Esophagus (tissue), 2 donors: Measurements from ENCODE around the gene SH3PXD2A. TPM values are rescaled to one million over a fixed set of nuclear protein-coding genes. Genes with fewer than 3 reads are reported as not detected.

Experiments
- H3K27ac ChIP-seq, 2 donors: one replicate each; pipeline ENCODE4 v1.5.1; 2013; ENCODE audit warnings: low read depth in 2 of 2, mild to moderate bottlenecking in 2 of 2, inconsistent platforms in 1 of 2, low read length in 1 of 2, moderate library complexity in 1 of 2
- H3K27me3 ChIP-seq, 2 donors: one replicate each; pipeline ENCODE4 v1.6.1; 2013; ENCODE audit warnings: low read length in 2 of 2, control low read depth in 1 of 2, mild to moderate bottlenecking in 1 of 2; ENCODE audit not compliant: insufficient read depth in 2 of 2, control insufficient read depth in 1 of 2
- H3K36me3 ChIP-seq, 2 donors: one replicate each; pipeline ENCODE4 v1.6.1; 2013; ENCODE audit warnings: low read length in 1 of 2; ENCODE audit not compliant: control insufficient read depth in 2 of 2, insufficient read depth in 2 of 2
- H3K4me1 ChIP-seq, 2 donors: one replicate each; pipeline ENCODE4 v1.6.1; 2013; ENCODE audit warnings: low read length in 1 of 2; ENCODE audit not compliant: control insufficient read depth in 2 of 2, insufficient read depth in 2 of 2
- H3K4me3 ChIP-seq, 2 donors: one replicate each; pipeline ENCODE4 v1.5.1; 2013; ENCODE audit warnings: low read length in 2 of 2, mild to moderate bottlenecking in 2 of 2, low read depth in 1 of 2, moderate library complexity in 1 of 2
- H3K9me3 ChIP-seq, 2 donors: one replicate each; pipeline ENCODE4 v1.6.1; 2013; ENCODE audit warnings: mild to moderate bottlenecking in 2 of 2, low read depth in 1 of 2, low read length in 1 of 2, moderate library complexity in 1 of 2; ENCODE audit not compliant: control insufficient read depth in 2 of 2, insufficient read depth in 1 of 2
- WGBS, 2 donors: extraction: QIAGEN DNeasy Blood & Tissue Kit; methylation state at CpG; one replicate each; pipeline ENCODE4 v1.1.7; 2013; 5-methylcytosine and 5-hydroxymethylcytosine counted together
- polyA plus RNA-seq, 2 donors: library from polyadenylated mRNA; stranded (reverse); fragments of 200-250 nt; gene quantifications; one replicate each; pipeline ENCODE4 v1.2.3, GENCODE V29; 2013
- donor health status: healthy with polysubstance abuse.
- donor health status: Bipolar disorder and iron deficiency.

SH3PXD2A gene
- polyA plus RNA-seq, 2 donors: 14.9 to 34.2 TPM

GRCh38 chr10:103622935-103623574, 232.3 kb downstream of the SH3PXD2A start:
- Histone ChIP-seq H3K27me3 (no peaks in the 10 kb centered on the region), H3K9me3 (no peaks in the 10 kb centered on the region), H3K36me3 (peaks cover 23 to 73% of the 10 kb centered on the region in 2 donors), H3K27ac (no peak overlapping the region), H3K4me1 (peaks cover 0 to 20% of the 10 kb centered on the region in 2 donors), H3K4me3 (no peak overlapping the region)
- WGBS, 2 donors: 72 to 75% methylated on average over 11 of the region's 11 CpGs

- Histone ChIP-seq H3K4me1 (peaks cover 3 to 22% of the 10 kb centered on the region in 2 donors), H3K36me3 (peaks cover 20 to 76% of the 10 kb centered on the region in 2 donors), H3K9me3 (no peaks in the 10 kb centered on the region), H3K4me3 (no peak overlapping the region), H3K27me3 (no peaks in the 10 kb centered on the region), H3K27ac (peak overlapping the region; percentile 5 to 42)
- WGBS, 2 donors: 83 to 91% methylated on average over 18 of the region's 18 CpGs
These were observed 233.1 kb downstream of the SH3PXD2A start for GRCh38 chr10:103622286-103622685.

GRCh38 chr10:103621783-103622125, 233.6 kb downstream of the SH3PXD2A start:
- Histone ChIP-seq H3K27ac (peak overlapping the region; percentile 5 to 42), H3K9me3 (no peaks in the 10 kb centered on the region), H3K36me3 (peaks cover 15 to 78% of the 10 kb centered on the region in 2 donors)

GRCh38 chr10:103620891-103621782, 234.2 kb downstream of the SH3PXD2A start:
- Histone ChIP-seq H3K4me3 (no peak overlapping the region), H3K9me3 (no peaks in the 10 kb centered on the region), H3K36me3 (peaks cover 14 to 79% of the 10 kb centered on the region in 2 donors), H3K4me1 (peaks cover 7 to 27% of the 10 kb centered on the region in 2 donors), H3K27ac (peak overlapping the region; percentile 5 to 20), H3K27me3 (no peaks in the 10 kb centered on the region)
- 77 to 79% methylated on average over 15 of the region's 15 CpGs for WGBS, 2 donors

More at GRCh38 chr10:103621783-103622125, 233.6 kb downstream of the SH3PXD2A start:
- Histone ChIP-seq H3K4me1 (peaks cover 7 to 27% of the 10 kb centered on the region in 2 donors), H3K27me3 (no peaks in the 10 kb centered on the region), H3K4me3 (no peak overlapping the region)
- 43 to 56% methylated on average over 4 of the region's 4 CpGs for WGBS, 2 donors

GRCh38 chr10:103620352-103620740, 235.0 kb downstream of the SH3PXD2A start:
- H3K36me3 ChIP-seq: peaks cover 12 to 74% of the 10 kb centered on the region in 2 donors
- H3K4me3 ChIP-seq: no peak overlapping the region
- peaks cover 7 to 30% of the 10 kb centered on the region in 2 donors for H3K4me1 ChIP-seq
- 68 to 73% methylated on average over 7 of the region's 7 CpGs for WGBS, 2 donors
- no peaks in the 10 kb centered on the region for H3K27me3 ChIP-seq
- H3K27ac ChIP-seq: peak overlapping the region in 1 of 2 donors; percentile 63
- H3K9me3 ChIP-seq: no peaks in the 10 kb centered on the region

- Histone ChIP-seq H3K9me3 (no peaks in the 10 kb centered on the region), H3K27ac (peak overlapping the region; percentile 41 to 63), H3K4me3 (no peak overlapping the region), H3K36me3 (peaks cover 12 to 69% of the 10 kb centered on the region in 2 donors), H3K27me3 (no peaks in the 10 kb centered on the region), H3K4me1 (peaks cover 7 to 30% of the 10 kb centered on the region in 2 donors)
- WGBS, 2 donors: 76 to 78% methylated on average over 22 of the region's 22 CpGs
These were observed 235.7 kb downstream of the SH3PXD2A start for GRCh38 chr10:103619424-103620351.

GRCh38 chr10:103618575-103619423, 236.6 kb downstream of the SH3PXD2A start:
- Histone ChIP-seq H3K4me3 (no peak overlapping the region), H3K4me1 (peaks cover 7 to 27% of the 10 kb centered on the region in 2 donors), H3K9me3 (no peaks in the 10 kb centered on the region), H3K36me3 (peaks cover 9 to 61% of the 10 kb centered on the region in 2 donors), H3K27ac (peak overlapping the region; percentile 36 to 41), H3K27me3 (no peaks in the 10 kb centered on the region)
- WGBS, 2 donors: 63 to 66% methylated on average over 19 of the region's 19 CpGs

- H3K4me3 ChIP-seq: no peak overlapping the region
- H3K27me3 ChIP-seq: no peaks in the 10 kb centered on the region
- peaks cover 9 to 65% of the 10 kb centered on the region in 2 donors for H3K36me3 ChIP-seq
- 87 to 89% methylated on average over 13 of the region's 13 CpGs for WGBS, 2 donors
- H3K27ac ChIP-seq: peak overlapping the region; percentile 17 to 21
- H3K9me3 ChIP-seq: no peaks in the 10 kb centered on the region
- peaks cover 7 to 23% of the 10 kb centered on the region in 2 donors for H3K4me1 ChIP-seq
These were observed 237.6 kb downstream of the SH3PXD2A start for GRCh38 chr10:103617602-103618385.
